Right cardiac atrium (tissue), 5 donors: ENCODE results near the gene GNB5. TPM values are rescaled to one million over a fixed set of nuclear protein-coding genes. Genes with fewer than 3 reads are reported as not detected.

ENCODE experiments used
- ATAC-seq, 2 donors: fragments of 200-7000 bp; cut with Tn5 transposase; one replicate each; pipeline versions ENCODE4 v1.8.0 to v1.9.1; 2020; ENCODE audit warnings: moderate library complexity in 2 of 2, mild to moderate bottlenecking in 1 of 2
- DNase-seq, 3 donors: peaks; one replicate each; pipeline ENCODE4 v3.0.0-alpha.2; 2020
- H3K27ac ChIP-seq: one replicate; pipeline ENCODE4 v1.5.1; 2013; ENCODE audit warnings: mild to moderate bottlenecking, low read length, control low read depth, moderate library complexity
- H3K27me3 ChIP-seq: one replicate; pipeline ENCODE4 v1.6.1; 2013; ENCODE audit not compliant: control insufficient read depth, insufficient read depth
- H3K4me1 ChIP-seq: one replicate; pipeline ENCODE4 v1.6.1; 2013; ENCODE audit warnings: low read length; ENCODE audit not compliant: control insufficient read depth, insufficient read depth
- H3K4me3 ChIP-seq: one replicate; pipeline ENCODE4 v1.5.1; 2013; ENCODE audit warnings: low read length, control low read depth
- H3K9me3 ChIP-seq: one replicate; pipeline ENCODE4 v1.6.1; 2013; ENCODE audit warnings: low read length; ENCODE audit not compliant: control insufficient read depth
- WGBS: extraction: QIAGEN DNeasy Blood & Tissue Kit; methylation state at CpG from one replicate; pipeline ENCODE4 v1.1.7; 2013; 5-methylcytosine and 5-hydroxymethylcytosine counted together
- intact Hi-C, 4 donors: fragments of 100-400 bp; cut with DNase I; formaldehyde crosslinking; loops; one replicate each; pipeline versions ENCODE4 v1.11.0 to v1.14.0; 2022 to 2023
- polyA plus RNA-seq: library from polyadenylated mRNA; stranded (reverse); fragments of 200-250 nt; gene quantifications from one replicate; pipeline ENCODE4 v1.2.3, GENCODE V29; 2013
- total RNA-seq, 4 donors: library from RNA; stranded (reverse); fragmentation: NEBNext Ultra II Directional; extraction: Animal tissue kit (Norgen Biotek cat#: 25700); gene quantifications; one replicate each; pipeline ENCODE4 v1.2.1, GENCODE V29; 2021
- donor health status: healthy with polysubstance abuse.
- donor health status: DM: no; HTN: yes; CAD: no.
- donor health status: DM: no; HTN: no; CAD: no.
- donor health status: DM: no; HTN: yes; CAD: no; lungs with severe emphysema.
- donor health status: DM: yes; HTN: yes; CAD: no.

GNB5 gene
- total and polyA plus RNA-seq, 5 donors: 19.5 to 50.9 (median 36.3) TPM

DNA sequence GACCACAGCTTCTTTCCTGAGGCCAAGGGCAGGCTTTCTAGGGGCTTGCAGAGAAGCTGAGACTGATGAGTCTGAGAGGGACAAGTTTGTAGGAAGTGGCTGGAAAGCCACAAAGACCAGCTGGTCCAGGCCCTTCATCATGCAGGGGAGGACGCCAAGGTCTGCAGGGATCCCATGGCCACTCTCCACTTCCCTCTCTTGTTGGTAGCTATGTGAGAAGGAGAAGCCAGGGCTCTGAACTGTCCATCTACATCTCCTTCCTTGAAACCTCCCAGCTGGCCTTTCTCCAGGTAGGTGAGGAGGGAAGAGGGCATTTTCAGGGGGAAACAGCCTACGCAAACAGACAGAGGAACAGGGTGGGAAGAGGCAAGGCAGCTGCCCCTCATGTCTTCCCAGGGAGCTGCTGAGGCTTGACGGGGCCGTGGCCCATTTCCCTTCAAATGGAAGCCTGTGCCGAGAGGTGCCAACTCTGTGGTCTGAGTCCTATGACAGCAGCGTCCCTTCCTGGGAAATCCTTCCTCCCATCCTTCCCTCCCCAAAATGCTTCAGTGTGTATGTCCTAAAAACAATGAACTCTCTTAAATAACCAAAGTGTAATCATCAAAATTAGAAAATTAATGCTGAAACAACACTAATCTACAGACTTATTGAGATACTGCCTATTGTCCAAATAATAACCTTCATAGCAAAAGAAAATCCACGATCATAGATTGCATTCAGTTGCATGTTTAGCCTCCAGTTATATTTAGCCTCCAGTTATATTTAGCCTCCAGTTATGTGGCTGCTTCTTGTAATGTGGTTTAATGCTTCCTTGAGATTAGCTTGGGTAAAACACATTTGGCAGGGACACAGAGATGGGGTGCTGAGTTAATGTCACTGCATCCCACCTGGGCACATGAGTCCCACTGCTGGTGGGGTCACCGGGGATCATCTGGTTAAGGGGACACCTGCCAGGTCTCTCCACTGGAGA is 36.0 kb downstream of the GNB5 start:
- H3K27me3 ChIP-seq: no peaks in the 10 kb centered on the region
- DNase-seq (no peak), ATAC-seq (peak in 1 of 2 donors; percentile 11)
- H3K9me3 ChIP-seq: no peaks in the 10 kb centered on the region
- no peak overlapping the region for H3K4me3 ChIP-seq
- H3K4me1 ChIP-seq: peaks cover 3% of the 10 kb centered on the region
- intact Hi-C loops: no loop called here
- WGBS: 85% methylated on average over 8 of the region's 8 CpGs
- H3K27ac ChIP-seq: no peak overlapping the region

DNA sequence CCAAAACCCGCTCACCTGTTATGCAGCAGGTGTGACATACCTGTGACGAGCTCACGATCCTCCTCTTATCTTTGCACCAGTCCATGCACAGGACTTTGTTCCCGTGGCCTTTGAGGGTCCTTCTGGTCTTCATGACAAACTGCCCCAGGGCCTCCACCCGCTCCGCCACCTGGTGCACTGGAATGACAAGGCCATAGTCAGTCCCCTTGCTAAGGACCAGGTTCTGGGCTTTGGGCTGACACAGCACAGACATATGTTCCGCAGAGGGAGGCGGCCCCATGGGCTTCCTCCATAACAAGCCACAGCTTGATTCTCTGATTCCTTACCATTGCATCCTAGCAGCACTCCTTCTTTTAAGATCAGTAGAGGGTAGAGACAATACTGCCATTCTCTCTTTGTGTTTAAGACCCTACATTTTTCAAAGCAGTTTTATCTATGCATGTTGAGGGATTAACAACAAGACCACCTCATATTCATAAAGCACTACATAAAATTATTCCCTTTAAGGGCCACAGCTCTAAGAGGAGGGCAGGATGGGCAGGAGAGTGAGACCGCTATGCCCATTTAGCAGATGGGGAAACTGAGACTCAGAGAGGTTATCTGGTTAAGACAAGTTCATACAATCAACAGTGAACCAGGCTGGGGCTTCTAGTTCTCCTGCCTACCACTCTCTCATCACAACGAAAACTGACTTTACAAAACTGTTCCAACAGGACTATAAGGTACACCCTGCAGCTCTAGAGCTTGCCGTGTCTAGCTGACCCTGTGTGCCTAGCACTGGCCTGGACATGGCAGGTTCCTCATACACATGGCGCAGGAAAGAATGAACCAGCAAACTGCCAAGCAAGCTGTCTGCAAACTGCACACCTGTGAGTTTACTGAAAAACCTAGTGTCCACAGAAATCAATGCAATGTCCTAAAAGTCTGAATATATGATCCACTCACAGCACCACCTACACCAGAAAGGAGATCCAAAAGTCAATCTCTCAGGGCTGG is 37.0 kb downstream of the GNB5 start:
- 96% methylated on average over 12 of the region's 12 CpGs for WGBS
- ATAC-seq (no peak), DNase-seq (no peak)
- no peak overlapping the region for H3K4me3 ChIP-seq
- intact Hi-C loops: no loop called here
- peaks cover 3% of the 10 kb centered on the region for H3K4me1 ChIP-seq
- H3K27me3 ChIP-seq: no peaks in the 10 kb centered on the region
- no peak overlapping the region for H3K27ac ChIP-seq
- no peaks in the 10 kb centered on the region for H3K9me3 ChIP-seq

DNA sequence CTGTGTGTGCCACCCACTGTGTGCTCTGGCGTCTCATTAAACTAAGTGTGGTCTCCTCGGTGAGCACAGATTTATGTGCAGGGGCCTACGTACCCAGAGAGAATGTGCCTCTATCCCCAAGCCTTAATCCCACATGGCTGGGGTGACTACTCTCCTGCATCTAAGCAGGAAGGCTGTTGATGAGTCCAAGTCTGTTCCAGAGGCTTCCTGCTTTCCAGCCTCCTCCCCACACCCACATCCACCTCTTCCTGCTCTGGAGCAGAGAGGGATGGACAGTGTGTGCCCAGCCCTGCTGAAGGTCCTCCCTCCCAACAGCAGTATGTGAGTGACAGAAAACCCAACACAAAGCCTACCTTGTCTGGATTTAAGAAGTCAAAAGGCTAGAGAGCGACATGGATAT is 39.8 kb downstream of the GNB5 start:
- Histone ChIP-seq H3K4me1 (peaks cover 3% of the 10 kb centered on the region), H3K27me3 (no peaks in the 10 kb centered on the region), H3K9me3 (no peaks in the 10 kb centered on the region), H3K27ac (no peak overlapping the region), H3K4me3 (no peak overlapping the region)
- intact Hi-C loops: no loop called here
- no peak for DNase-seq
- 92% methylated on average over 4 of the region's 4 CpGs for WGBS
- peak in 1 of 2 donors; percentile 65 for ATAC-seq

DNA sequence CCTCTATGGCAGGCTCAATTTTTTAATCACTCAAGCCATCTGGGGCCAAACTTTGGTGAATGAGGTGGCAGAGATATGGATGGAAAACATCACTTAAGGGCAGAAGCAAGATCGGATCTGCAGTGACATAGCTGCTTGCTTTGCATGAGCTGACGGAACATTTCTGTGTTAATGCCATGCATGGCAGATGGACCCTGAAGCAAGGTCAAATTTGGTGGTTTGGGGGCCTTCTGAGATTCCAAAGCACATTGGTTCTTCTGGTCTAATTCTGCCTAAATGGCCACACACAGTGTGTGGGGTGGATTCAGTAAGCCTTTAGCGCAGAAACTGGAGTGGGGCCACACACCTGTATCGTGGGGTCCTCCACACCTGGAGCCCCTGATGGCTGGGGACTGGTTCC is 40.3 kb downstream of the GNB5 start:
- Histone ChIP-seq H3K4me1 (peaks cover 3% of the 10 kb centered on the region), H3K4me3 (no peak overlapping the region), H3K27me3 (no peaks in the 10 kb centered on the region), H3K27ac (no peak overlapping the region), H3K9me3 (no peaks in the 10 kb centered on the region)
- DNase-seq (no peak), ATAC-seq (no peak)
- intact Hi-C loops: no loop called here
- WGBS: 95% methylated on average over 4 of the region's 4 CpGs

DNA sequence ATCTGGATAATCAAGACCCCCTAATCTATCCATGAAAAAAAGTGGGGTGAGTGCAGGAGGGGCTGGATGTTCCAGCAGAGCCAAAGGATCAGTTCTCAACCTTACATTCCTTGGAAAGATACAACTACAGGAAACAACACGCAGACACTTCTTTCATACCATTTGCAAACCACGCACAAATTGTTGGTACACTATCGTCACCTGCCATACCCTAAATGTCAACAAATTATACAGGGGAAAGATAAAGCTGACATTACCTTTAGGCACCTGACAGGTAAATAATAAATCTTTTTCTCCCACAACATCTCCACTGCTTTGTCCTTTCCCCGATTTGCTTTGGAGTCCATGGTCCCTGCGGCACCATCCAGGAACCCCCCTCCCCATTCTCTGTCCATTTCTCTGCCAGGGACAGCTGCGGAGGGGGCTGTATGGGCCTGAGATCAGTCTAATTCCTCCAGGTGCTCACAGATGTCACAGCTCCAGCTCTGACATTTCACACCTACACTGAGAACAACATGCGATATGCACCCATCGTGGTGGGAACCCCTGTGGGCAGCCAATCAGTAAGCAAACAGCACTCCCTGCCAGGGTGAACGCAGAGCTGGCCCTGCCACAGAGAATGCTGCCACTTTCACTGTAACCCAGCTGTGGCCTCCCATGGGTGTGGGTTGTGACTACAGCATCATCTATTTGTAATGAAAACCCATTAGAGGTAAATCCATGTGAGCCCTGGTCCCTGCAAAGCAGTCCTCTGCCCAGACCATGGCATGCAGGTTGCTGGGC is 41.0 kb downstream of the GNB5 start:
- H3K27ac ChIP-seq: no peak overlapping the region
- no peak overlapping the region for H3K4me3 ChIP-seq
- ATAC-seq (no peak), DNase-seq (no peak)
- 80% methylated on average over 9 of the region's 9 CpGs for WGBS
- H3K27me3 ChIP-seq: no peaks in the 10 kb centered on the region
- H3K4me1 ChIP-seq: peaks cover 3% of the 10 kb centered on the region
- H3K9me3 ChIP-seq: no peaks in the 10 kb centered on the region
- intact Hi-C loops: no loop called here

DNA sequence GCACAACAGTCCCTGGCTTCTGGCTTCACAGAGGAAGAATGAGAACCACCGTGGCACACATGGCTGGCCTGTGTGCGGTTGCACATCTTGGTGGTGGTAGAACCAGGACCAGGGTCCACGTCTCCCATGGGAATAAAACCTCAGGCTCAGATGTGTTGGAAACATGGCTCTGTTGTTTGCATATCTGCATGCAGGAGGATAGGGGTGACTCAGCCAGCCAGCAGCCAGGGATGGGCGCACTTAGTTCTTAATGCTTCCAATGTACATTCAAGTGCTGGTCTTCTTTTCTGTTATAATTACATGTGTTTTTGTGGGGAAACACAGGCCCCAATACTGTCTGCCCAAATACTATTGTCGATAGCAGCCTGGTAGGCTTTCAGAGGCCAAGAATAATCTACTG is 42.8 kb downstream of the GNB5 start:
- Histone ChIP-seq H3K9me3 (no peaks in the 10 kb centered on the region), H3K4me3 (no peak overlapping the region), H3K27ac (no peak overlapping the region), H3K27me3 (no peaks in the 10 kb centered on the region), H3K4me1 (no peaks in the 10 kb centered on the region)
- 95% methylated on average over 5 of the region's 5 CpGs for WGBS
- intact Hi-C loops: no loop called here
- DNase-seq (no peak), ATAC-seq (no peak)

DNA sequence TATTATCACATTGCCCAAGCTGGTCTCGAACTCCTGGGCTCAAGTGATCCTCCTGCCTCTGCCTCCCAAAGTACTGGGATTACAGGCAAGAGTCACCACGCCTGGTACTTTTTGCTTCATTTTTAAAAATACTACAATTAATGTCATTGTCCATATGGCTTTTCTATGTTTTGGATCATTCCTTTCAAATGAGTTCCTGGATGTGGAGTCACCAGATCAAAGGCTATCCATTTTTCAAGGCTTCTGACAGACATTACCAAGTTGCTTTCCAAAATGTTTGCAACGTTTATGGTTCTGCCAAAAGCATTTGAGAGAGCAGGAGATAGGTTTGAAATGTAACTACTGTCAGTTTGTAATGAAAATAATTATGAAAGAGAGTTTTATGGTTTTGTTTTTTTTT is 44.4 kb downstream of the GNB5 start:
- 79% methylated on average over 3 of the region's 3 CpGs for WGBS
- DNase-seq (no peak), ATAC-seq (no peak)
- Histone ChIP-seq H3K4me3 (no peak overlapping the region), H3K27ac (no peak overlapping the region), H3K9me3 (no peaks in the 10 kb centered on the region), H3K4me1 (no peaks in the 10 kb centered on the region), H3K27me3 (no peaks in the 10 kb centered on the region)
- intact Hi-C loops: no loop called here

DNA sequence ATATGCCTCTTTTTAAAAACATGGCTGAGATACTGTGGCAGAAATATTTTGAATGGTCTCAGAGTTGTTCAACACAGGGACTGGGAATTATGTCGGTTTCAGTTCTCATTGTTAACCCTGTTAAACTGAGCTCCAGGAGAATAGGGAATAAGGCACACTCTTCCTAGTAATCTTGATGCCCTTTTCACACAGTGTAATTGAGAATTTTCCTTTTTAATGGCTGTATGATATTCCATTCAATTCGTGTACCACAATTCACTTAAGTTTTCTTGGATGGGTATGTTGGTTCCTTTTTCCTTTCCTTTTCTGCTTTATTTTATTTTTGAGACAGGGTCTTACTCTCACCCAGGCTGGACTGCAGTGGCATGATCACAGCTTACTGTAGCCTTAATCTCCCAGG is 44.9 kb downstream of the GNB5 start:
- over 99% methylated on average over 2 of the region's 2 CpGs for WGBS
- intact Hi-C loops: no loop called here
- H3K27ac ChIP-seq: no peak overlapping the region
- H3K4me1 ChIP-seq: no peaks in the 10 kb centered on the region
- H3K4me3 ChIP-seq: no peak overlapping the region
- H3K27me3 ChIP-seq: no peaks in the 10 kb centered on the region
- no peaks in the 10 kb centered on the region for H3K9me3 ChIP-seq
- no peak for ATAC-seq
- DNase-seq: no peak

DNA sequence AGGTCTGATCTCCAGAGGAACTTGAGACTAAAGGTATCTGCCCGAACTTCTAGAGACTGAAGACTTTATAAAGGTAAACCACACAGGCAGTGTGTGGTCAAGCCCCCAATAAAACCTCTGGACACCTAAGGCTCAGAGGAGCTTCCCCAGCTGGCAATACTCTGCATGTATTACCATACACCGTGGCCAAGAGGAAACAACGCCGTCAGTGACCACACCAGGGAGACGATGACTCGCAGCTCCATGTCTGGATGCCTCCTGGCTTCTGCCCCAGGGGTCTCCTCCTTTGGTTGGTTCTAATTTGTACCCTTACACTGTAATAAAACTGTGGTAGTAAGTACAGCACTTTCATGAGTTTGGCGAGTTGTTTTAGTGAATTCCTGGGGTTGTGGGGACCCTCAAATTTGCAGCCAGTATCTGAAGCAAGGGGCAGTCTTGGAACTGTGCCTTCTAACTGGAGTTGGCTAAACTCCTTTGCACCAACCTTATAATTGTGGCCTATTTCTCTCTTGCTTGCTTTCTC is 46.5 kb downstream of the GNB5 start:
- H3K27me3 ChIP-seq: no peaks in the 10 kb centered on the region
- no peaks in the 10 kb centered on the region for H3K9me3 ChIP-seq
- H3K4me1 ChIP-seq: no peaks in the 10 kb centered on the region
- no peak for DNase-seq
- intact Hi-C loops: no loop called here
- H3K27ac ChIP-seq: no peak overlapping the region
- no peak overlapping the region for H3K4me3 ChIP-seq
- no peak for ATAC-seq
- 82% methylated on average over 7 of the region's 7 CpGs for WGBS

DNA sequence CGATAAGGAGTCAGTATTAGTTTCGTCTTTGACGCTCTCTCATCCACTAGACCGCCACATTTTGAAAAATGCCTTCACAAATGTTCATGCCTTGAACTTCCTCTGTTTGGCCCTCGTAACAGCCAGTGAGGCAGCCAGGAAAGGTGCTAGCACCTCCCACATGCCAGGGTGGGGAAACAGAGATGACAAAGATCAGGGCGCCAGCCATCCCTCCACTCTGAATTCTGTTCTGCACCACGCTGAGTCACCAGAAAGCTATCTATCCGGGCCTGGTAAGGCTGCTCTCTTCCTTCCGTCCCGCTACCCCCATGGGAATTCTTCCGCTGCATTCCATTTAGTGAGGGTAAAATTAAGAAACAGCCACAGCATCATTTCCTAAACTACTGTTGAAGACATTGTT is 47.3 kb downstream of the GNB5 start:
- ATAC-seq: no peak
- 69% methylated on average over 11 of the region's 11 CpGs for WGBS
- intact Hi-C loops: no loop called here
- Histone ChIP-seq H3K27me3 (no peaks in the 10 kb centered on the region), H3K4me1 (no peaks in the 10 kb centered on the region), H3K4me3 (no peak overlapping the region), H3K27ac (no peak overlapping the region), H3K9me3 (no peaks in the 10 kb centered on the region)
- DNase-seq: no peak
